HEK293 (cell line): Measurements from ENCODE around the gene ARMCX6.

Experiments used
- CTCF ChIA-PET: fragments of 350-600 bp; formaldehyde crosslinking; extraction: SDS; loops from one replicate; lab custom pipeline; 2021; ENCODE audit warnings: antibody characterized with exemption; lab: Yijun Ruan, JAX
- POLR2A ChIA-PET: fragments of 300-600 bp; formaldehyde crosslinking; extraction: SDS; loops from one replicate; lab custom pipeline; 2020; ENCODE audit warnings: antibody characterized with exemption, inconsistent platforms; lab: Yijun Ruan, JAX
- H3K27ac ChIP-seq: fragments of 200-500 bp; sonication (Bioruptor generic); 2 replicates; pipeline ENCODE4 v1.5.1; 2014; ENCODE audit warnings: low read depth, low read length, control low read depth, inconsistent platforms; ENCODE audit errors: extremely low read depth
- H3K36me3 ChIP-seq, 2 experiments: fragments of 200-500 bp in 1 of 2; sonication (Bioruptor generic) in 1 of 2; 1 replicate in 1 of 2; 2 replicates in 1 of 2; pipeline ENCODE4 v1.5.1; 2014 to 2017; ENCODE audit warnings: inconsistent platforms in 2 of 2, low read length in 2 of 2; ENCODE audit not compliant: control insufficient read depth in 2 of 2, insufficient read depth in 1 of 2
- H3K4me1 ChIP-seq: fragments of 200-500 bp; sonication (Bioruptor generic); 2 replicates; pipeline ENCODE4 v1.5.1; 2014; ENCODE audit warnings: mild to moderate bottlenecking, low read length, inconsistent platforms; ENCODE audit not compliant: control insufficient read depth, insufficient read depth
- H3K4me3 ChIP-seq: 2 replicates; pipeline ENCODE4 v1.5.1; 2011; ENCODE audit warnings: low read depth, mild to moderate bottlenecking, control low read depth, low read length, moderate library complexity
- H3K9me3 ChIP-seq: fragments of 200-500 bp; sonication (Bioruptor generic); 2 replicates; pipeline ENCODE4 v1.5.1; 2014; ENCODE audit warnings: low read depth, low read length, inconsistent platforms; ENCODE audit not compliant: control insufficient read depth, insufficient read depth
- IKZF3 ChIP-seq: fragments of 450-650 bp; IDR thresholded peaks from 2 replicates; pipeline ENCODE4 v1.5.0; 2018; ENCODE audit warnings: missing biosample characterization, mild to moderate bottlenecking, missing genetic modification characterization, moderate library complexity
- PATZ1 ChIP-seq: fragments of 450-650 bp; formaldehyde crosslinking; IDR thresholded peaks from 2 replicates; pipeline ENCODE4 v1.5.1; 2016; ENCODE audit warnings: missing biosample characterization, missing genetic modification characterization
- SETDB1 ChIP-seq: IDR thresholded peaks from one replicate; pipeline ENCODE4 v1.6.1; 2017; ENCODE audit warnings: mild to moderate bottlenecking, low read length, moderate library complexity, mixed read lengths; ENCODE audit not compliant: insufficient read length
- ZBTB8A ChIP-seq: fragments of 450-650 bp; formaldehyde crosslinking; IDR thresholded peaks from 2 replicates; pipeline ENCODE4 v1.5.1; 2016; ENCODE audit warnings: missing biosample characterization, missing genetic modification characterization
- ZNF10 ChIP-seq: fragments of 450-650 bp; formaldehyde crosslinking; IDR thresholded peaks from 2 replicates; pipeline ENCODE4 v1.5.1; 2017; ENCODE audit warnings: missing biosample characterization, missing genetic modification characterization
- ZNF16 ChIP-seq: fragments of 450-650 bp; formaldehyde crosslinking; IDR thresholded peaks from 2 replicates; pipeline ENCODE4 v1.5.1; 2016; ENCODE audit warnings: low read depth, missing biosample characterization, missing genetic modification characterization
- ZNF266 ChIP-seq: fragments of 450-650 bp; formaldehyde crosslinking; IDR thresholded peaks from 2 replicates; pipeline ENCODE4 v1.5.1; 2016; ENCODE audit warnings: missing biosample characterization, missing genetic modification characterization, low read depth
- ZNF302 ChIP-seq: fragments of 450-650 bp; formaldehyde crosslinking; IDR thresholded peaks from 2 replicates; pipeline ENCODE4 v1.5.1; 2016; ENCODE audit warnings: missing biosample characterization, missing genetic modification characterization, low read depth
- ZNF324 ChIP-seq: fragments of 450-650 bp; formaldehyde crosslinking; IDR thresholded peaks from 2 replicates; pipeline ENCODE4 v1.5.1; 2016; ENCODE audit warnings: missing biosample characterization, missing genetic modification characterization
- ZNF354C ChIP-seq: fragments of 450-650 bp; formaldehyde crosslinking; IDR thresholded peaks from 2 replicates; pipeline ENCODE4 v1.5.1; 2016; ENCODE audit warnings: missing biosample characterization, missing genetic modification characterization, low read depth, borderline replicate concordance
- ZNF394 ChIP-seq: fragments of 450-650 bp; formaldehyde crosslinking; IDR thresholded peaks from 2 replicates; pipeline ENCODE4 v1.5.1; 2016; ENCODE audit warnings: missing biosample characterization, missing genetic modification characterization, mild to moderate bottlenecking, moderate library complexity, borderline replicate concordance
- ZNF529 ChIP-seq: fragments of 450-650 bp; formaldehyde crosslinking; IDR thresholded peaks from 2 replicates; pipeline ENCODE4 v1.5.1; 2017; ENCODE audit warnings: missing genetic modification characterization, missing biosample characterization; ENCODE audit not compliant: insufficient replicate concordance
- ZNF549 ChIP-seq: fragments of 450-650 bp; IDR thresholded peaks from 2 replicates; pipeline ENCODE4 v1.5.1; 2018; ENCODE audit warnings: missing biosample characterization, missing genetic modification characterization, mild to moderate bottlenecking, inconsistent platforms, moderate library complexity
- ZNF558 ChIP-seq: fragments of 450-650 bp; formaldehyde crosslinking; IDR thresholded peaks from 2 replicates; pipeline ENCODE4 v1.5.1; 2016; ENCODE audit warnings: missing biosample characterization, missing genetic modification characterization
- ZNF670 ChIP-seq: fragments of 450-650 bp; formaldehyde crosslinking; IDR thresholded peaks from 2 replicates; pipeline ENCODE4 v1.5.1; 2016; ENCODE audit warnings: missing biosample characterization, missing genetic modification characterization, low read depth
- ZNF785 ChIP-seq: fragments of 450-650 bp; formaldehyde crosslinking; IDR thresholded peaks from 2 replicates; pipeline ENCODE4 v1.5.1; 2016; ENCODE audit warnings: missing biosample characterization, missing genetic modification characterization
- ZSCAN5A ChIP-seq: fragments of 450-650 bp; formaldehyde crosslinking; IDR thresholded peaks from 2 replicates; pipeline ENCODE4 v1.5.1; 2016; ENCODE audit warnings: missing biosample characterization, missing genetic modification characterization
- TF ChIP-seq, protein P1 (sequence below): fragments of 450-650 bp; formaldehyde crosslinking; conservative IDR thresholded peaks from 2 replicates; pipeline ENCODE4 v1.5.1; 2016; ENCODE audit warnings: low read depth, missing biosample characterization, missing genetic modification characterization
- TF ChIP-seq, protein P2 (sequence below): fragments of 450-650 bp; formaldehyde crosslinking; conservative IDR thresholded peaks from 2 replicates; pipeline ENCODE4 v1.5.1; 2016; ENCODE audit warnings: low read depth, missing biosample characterization, missing genetic modification characterization

The ARMCX6 gene

DNA sequence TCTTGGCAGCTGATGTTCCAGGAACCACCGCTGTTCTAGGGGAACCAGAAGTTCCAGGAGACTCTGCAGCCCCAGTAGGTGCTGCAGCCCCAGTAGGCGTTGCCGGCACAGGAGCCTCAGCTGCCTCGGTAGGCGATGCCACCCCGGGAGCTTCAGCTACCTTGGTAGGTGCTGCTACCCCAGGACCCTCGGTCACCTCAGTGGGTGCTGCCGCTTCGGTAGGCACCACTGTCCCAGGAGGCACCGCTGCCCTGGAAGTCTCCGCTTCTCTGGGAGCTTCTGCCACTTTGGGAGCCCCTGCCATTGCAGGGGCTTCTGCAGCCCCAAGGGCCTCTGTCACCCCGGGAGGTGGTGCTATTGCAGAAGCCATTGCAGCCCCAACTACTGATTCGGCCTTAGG lies 39.0 kb upstream of the ARMCX6 start (continued):
- TF ChIP-seq, protein P1, sequence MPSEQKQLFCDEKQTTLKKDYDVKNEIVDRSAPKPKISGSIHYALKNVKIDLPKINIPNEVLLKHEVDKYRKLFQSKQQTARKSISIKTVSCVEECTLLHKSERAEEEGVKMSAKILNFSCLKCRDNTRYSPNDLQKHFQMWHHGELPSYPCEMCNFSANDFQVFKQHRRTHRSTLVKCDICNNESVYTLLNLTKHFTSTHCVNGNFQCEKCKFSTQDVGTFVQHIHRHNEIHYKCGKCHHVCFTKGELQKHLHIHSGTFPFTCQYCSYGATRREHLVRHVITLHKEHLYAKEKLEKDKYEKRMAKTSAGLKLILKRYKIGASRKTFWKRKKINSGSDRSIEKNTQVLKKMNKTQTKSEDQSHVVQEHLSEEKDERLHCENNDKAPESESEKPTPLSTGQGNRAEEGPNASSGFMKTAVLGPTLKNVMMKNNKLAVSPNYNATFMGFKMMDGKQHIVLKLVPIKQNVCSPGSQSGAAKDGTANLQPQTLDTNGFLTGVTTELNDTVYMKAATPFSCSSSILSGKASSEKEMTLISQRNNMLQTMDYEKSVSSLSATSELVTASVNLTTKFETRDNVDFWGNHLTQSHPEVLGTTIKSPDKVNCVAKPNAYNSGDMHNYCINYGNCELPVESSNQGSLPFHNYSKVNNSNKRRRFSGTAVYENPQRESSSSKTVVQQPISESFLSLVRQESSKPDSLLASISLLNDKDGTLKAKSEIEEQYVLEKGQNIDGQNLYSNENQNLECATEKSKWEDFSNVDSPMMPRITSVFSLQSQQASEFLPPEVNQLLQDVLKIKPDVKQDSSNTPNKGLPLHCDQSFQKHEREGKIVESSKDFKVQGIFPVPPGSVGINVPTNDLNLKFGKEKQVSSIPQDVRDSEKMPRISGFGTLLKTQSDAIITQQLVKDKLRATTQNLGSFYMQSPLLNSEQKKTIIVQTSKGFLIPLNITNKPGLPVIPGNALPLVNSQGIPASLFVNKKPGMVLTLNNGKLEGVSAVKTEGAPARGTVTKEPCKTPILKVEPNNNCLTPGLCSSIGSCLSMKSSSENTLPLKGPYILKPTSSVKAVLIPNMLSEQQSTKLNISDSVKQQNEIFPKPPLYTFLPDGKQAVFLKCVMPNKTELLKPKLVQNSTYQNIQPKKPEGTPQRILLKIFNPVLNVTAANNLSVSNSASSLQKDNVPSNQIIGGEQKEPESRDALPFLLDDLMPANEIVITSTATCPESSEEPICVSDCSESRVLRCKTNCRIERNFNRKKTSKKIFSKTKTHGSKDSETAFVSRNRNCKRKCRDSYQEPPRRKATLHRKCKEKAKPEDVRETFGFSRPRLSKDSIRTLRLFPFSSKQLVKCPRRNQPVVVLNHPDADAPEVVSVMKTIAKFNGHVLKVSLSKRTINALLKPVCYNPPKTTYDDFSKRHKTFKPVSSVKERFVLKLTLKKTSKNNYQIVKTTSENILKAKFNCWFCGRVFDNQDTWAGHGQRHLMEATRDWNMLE (tag by site-specific recombination): no peak

- no peaks in the 10 kb centered on the region for H3K36me3 ChIP-seq
- H3K4me3 ChIP-seq: no peak overlapping the region
- ChIA-PET CTCF (no interaction called here), POLR2A (no interaction called here)
- TF ChIP-seq ZNF10 (tag by site-specific recombination) (no peak), ZNF16 (no peak), ZNF394 (tag by site-specific recombination) (no peak), ZNF549 (tag by site-specific recombination) (no peak), ZNF354C (no peak), ZNF266 (tag by site-specific recombination) (no peak), ZNF558 (tag by site-specific recombination) (no peak), PATZ1 (tag by site-specific recombination) (no peak), ZNF785 (no peak), ZBTB8A (tag by site-specific recombination) (no peak), ZNF324 (tag by site-specific recombination) (no peak), SETDB1 (no peak), IKZF3 (tag by site-specific recombination) (no peak), ZNF670 (tag by site-specific recombination) (no peak), ZSCAN5A (tag by site-specific recombination) (no peak), ZNF529 (no peak), ZNF302 (tag by site-specific recombination) (no peak)
- TF ChIP-seq, protein P2, sequence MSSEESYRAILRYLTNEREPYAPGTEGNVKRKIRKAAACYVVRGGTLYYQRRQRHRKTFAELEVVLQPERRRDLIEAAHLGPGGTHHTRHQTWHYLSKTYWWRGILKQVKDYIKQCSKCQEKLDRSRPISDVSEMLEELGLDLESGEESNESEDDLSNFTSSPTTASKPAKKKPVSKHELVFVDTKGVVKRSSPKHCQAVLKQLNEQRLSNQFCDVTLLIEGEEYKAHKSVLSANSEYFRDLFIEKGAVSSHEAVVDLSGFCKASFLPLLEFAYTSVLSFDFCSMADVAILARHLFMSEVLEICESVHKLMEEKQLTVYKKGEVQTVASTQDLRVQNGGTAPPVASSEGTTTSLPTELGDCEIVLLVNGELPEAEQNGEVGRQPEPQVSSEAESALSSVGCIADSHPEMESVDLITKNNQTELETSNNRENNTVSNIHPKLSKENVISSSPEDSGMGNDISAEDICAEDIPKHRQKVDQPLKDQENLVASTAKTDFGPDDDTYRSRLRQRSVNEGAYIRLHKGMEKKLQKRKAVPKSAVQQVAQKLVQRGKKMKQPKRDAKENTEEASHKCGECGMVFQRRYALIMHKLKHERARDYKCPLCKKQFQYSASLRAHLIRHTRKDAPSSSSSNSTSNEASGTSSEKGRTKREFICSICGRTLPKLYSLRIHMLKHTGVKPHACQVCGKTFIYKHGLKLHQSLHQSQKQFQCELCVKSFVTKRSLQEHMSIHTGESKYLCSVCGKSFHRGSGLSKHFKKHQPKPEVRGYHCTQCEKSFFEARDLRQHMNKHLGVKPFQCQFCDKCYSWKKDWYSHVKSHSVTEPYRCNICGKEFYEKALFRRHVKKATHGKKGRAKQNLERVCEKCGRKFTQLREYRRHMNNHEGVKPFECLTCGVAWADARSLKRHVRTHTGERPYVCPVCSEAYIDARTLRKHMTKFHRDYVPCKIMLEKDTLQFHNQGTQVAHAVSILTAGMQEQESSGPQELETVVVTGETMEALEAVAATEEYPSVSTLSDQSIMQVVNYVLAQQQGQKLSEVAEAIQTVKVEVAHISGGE (tag by site-specific recombination): no peak
- H3K4me1 ChIP-seq: peaks cover 3% of the 10 kb centered on the region; the same call in 1 of the 2 replicates
- no peaks in the 10 kb centered on the region for H3K9me3 ChIP-seq
- H3K27ac ChIP-seq: no peak overlapping the region
These were observed 37.7 kb upstream of the ARMCX6 start for GRCh38 chrX:101655534-101655933.
